ENCODE results near the gene BICDL1. TPM values are rescaled to one million over a fixed set of nuclear protein-coding genes. Genes with fewer than 3 reads are reported as not detected.

Gene BICDL1
- total and polyA plus RNA-seq, 2 of the 4 experiments (the other 2 are of a cell fraction) = not detected

- TF ChIP-seq ELK1 (IDR thresholded peaks at IDR 0.05; ENCODE audit: borderline replicate concordance, low read depth, low read length) (no peak), RCOR1 (IDR thresholded peaks at IDR 0.05; ENCODE audit: insufficient replicate concordance, low read length) (no peak), CTCF (conservative IDR thresholded peaks at IDR 0.05; ENCODE audit: low read depth, low read length) (no peak), USF2 (IDR thresholded peaks at IDR 0.05; ENCODE audit: low read depth, low read length) (no peak)
- Histone ChIP-seq H2AFZ (replicated peaks; ENCODE audit: low read length, poor library complexity) (no peak overlapping the region), H3K9me3 (ENCODE audit: control insufficient read depth, insufficient read depth, low read length) (no peaks in the 10 kb centered on the region), H3K9ac (ENCODE audit: low read depth, low read length) (no peak overlapping the region), H3K27ac (ENCODE audit: insufficient read depth, low read length) (no peak overlapping the region), H2AK9ac (replicated peaks; ENCODE audit: low read depth, low read length, poor library complexity) (no peak overlapping the region), H3K27me3 (ENCODE audit: control insufficient read depth, insufficient read depth, low read length) (0 out of 2 replicates have a peak, but pooled peaks cover 1% of the 10 kb centered on the region), H3K9me1 (ENCODE audit: insufficient read depth, low read length) (no peaks in the 10 kb centered on the region), H2AK5ac (ENCODE audit: low read depth, low read length) (no peak overlapping the region), H3K36me3 (ENCODE audit: control insufficient read depth, insufficient read depth, low read length) (no peaks in the 10 kb centered on the region), H3K23ac (ENCODE audit: low read depth, low read length) (no peak overlapping the region), H3K4me3 (ENCODE audit: insufficient read depth, low read depth, low read length) (no peak overlapping the region), H3K4me2 (ENCODE audit: low read depth, low read length) (no peak overlapping the region), H2BK5ac (ENCODE audit: low read depth, low read length, poor library complexity, severe bottlenecking) (no peak overlapping the region), H4K20me1 (ENCODE audit: insufficient read depth, low read length) (no peaks in the 10 kb centered on the region), H2BK120ac (ENCODE audit: low read depth, low read length) (no peak overlapping the region), H3K79me1 (ENCODE audit: low read depth in 1 of 2, low read length in 2 of 2) (no peaks in the 10 kb centered on the region), H4K8ac (ENCODE audit: low read depth in 2 of 2, low read length in 2 of 2) (no peak overlapping the region), H3K4ac (ENCODE audit: low read depth, low read length) (no peak overlapping the region), H2BK20ac (ENCODE audit: low read depth, low read length) (no peak overlapping the region), H3K14ac (replicated peaks; ENCODE audit: low read depth, low read length) (no peak overlapping the region), H4K5ac (ENCODE audit: low read depth, low read length) (no peak overlapping the region), H3K18ac (ENCODE audit: low read depth, low read length) (no peak overlapping the region), H3K4me1 (ENCODE audit: control insufficient read depth, insufficient read depth, low read length) (no peaks in the 10 kb centered on the region), H3K56ac (ENCODE audit: extremely low read depth, insufficient read depth, low read length) (no peak overlapping the region), H2BK15ac (ENCODE audit: low read depth, low read length) (no peak overlapping the region), H4K91ac (ENCODE audit: insufficient read depth, low read depth, low read length) (no peak overlapping the region)
- ChIA-PET CTCF (no interaction called here), POLR2A (ENCODE audit: unreplicated experiment) (no interaction called here)
- dilution Hi-C loops (cut with HindIII; ENCODE audit: low sequenced_read_pairs, unreplicated experiment) (no loop called here), in situ Hi-C loops (cut with MboI; ENCODE audit: low sequenced_read_pairs) (no loop called here), intact Hi-C loops (cut with micrococcal nuclease) (no loop called here)
- no peak for DNase-seq
- no TSS peak for BruUV-seq (replicated peaks)
- ATAC-seq (ENCODE audit: low read depth) = no peak
- 47% methylated on average over 8 of the region's 10 CpGs; no CpG with 5 or more reads in 1 of the 2 experiments for WGBS, 2 experiments (ENCODE audit: extremely low coverage in 2 of 2, insufficient read length in 1 of 2)
These were observed 39.9 kb upstream of the BICDL1 start for GRCh38 chr12:119949145-119949544.

All from IMR-90 (cell line).